ENCODE data around the gene SEMA3A. TPM values are rescaled to one million over a fixed set of nuclear protein-coding genes. Genes with fewer than 3 reads are reported as not detected.
"Not testable (repeated sequence)": the region's sequence is repeated elsewhere in the genome, so short reads cannot be mapped to it uniquely, and the experiment has no call there.

The SEMA3A gene
- total RNA-seq, 1 donor from 2014 or later: 1.00 TPM

- intact Hi-C loops (cut with DNase I): no loop called here
- DNase-seq (ENCODE audit: low spot score): no peak
Measured at GRCh38 chr7:84085147-84085546, 109.4 kb downstream of the SEMA3A start.

DNA sequence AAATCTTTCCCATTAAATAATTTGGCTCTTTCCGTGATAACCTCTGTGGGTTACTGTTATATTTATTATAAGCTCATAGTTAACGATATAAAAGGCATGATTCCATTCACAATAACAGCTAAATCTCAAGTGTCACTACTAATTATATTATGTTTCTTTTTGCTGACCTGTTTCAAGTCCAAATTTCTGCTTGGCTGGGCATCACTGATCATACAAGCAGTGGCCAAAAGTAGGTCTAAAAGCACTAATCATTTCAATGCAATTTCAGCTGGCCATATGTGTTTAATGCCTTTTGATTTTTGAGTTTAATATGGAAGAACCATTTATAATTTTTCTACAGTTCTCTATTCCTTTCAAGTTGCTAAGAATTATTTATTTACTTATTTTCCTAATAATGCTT lies 110.7 kb downstream of the SEMA3A start:
- DNase-seq (ENCODE audit: low spot score): no peak
- intact Hi-C loops (cut with DNase I): no loop called here

GRCh38 chr7:84081973-84082522 lies 112.5 kb downstream of the SEMA3A start:
- DNase-seq (ENCODE audit: low spot score): no peak
- intact Hi-C loops (cut with DNase I): no loop called here

DNA sequence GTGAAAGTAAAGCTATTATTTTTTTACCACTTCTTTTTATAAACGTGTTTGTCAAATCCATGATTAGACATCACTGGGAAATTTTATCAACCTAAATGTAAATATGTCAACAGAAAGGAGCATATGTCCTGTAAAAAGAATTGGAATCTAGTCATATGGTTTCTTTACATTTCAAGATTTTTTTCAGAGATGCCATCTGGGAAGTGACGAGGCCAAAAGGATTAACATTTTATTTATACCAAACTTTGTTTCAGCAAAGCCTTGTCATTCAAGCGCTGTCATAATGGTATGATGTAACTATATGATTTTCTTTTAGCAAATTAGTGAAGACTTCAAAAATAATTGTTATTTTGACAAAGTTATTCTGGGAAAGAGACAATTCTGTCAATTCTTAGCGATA lies 117.3 kb downstream of the SEMA3A start:
- intact Hi-C loops (cut with DNase I): no loop called here
- no peak for DNase-seq (ENCODE audit: low spot score)

DNA sequence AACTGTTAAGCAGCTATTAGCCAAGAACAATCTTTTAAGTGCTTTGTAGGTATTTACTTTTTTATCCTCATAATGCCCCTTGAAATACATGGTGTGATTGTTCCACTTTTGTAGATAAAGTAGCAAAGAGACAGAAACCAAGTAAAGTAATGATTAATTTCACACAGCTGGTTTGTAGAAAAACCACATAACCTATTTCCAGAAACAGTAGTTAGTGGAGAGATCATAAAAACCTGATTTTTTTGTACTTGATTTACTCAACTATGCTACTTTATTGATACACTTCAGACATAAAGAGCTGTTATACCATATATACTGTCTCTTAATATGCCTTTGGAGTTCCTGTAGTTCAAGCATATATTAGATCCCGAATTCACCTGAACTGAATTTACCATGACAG lies 118.4 kb downstream of the SEMA3A start:
- intact Hi-C loops (cut with DNase I): no loop called here
- DNase-seq (ENCODE audit: low spot score): no peak

DNA sequence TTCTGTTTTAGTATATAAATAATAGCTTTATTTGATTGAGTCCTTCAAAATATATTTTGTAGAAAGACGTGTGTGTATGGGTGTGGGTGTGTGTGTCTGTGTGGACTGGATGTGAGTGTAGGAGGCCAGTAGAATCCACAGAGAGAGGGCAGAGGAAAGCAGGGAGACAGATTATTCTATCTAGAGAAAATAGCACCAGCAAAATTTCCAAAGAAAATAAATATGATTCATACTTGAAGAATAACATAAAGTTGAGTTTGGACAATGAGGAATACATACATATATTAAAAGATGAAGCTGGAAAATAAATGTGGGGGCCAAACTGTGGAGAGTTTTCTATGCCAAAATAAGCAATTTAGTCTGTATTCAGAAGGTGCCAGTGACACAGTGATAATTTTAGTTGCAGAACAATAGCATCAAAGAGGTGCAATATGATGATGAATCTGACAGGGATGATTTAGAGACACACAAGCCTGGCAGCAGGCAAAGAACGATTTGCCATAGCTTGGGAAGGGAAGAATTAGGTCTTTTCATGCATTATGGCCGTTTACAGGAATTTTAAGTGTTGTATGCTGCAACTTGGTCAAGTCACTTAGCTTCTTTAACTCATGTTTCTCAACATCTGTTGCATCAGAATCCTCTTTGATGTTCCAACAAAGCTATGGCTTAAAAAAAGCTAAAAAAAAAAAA lies 121.3 kb downstream of the SEMA3A start:
- no peak for DNase-seq (ENCODE audit: low spot score)
- intact Hi-C loops (cut with DNase I): no loop called here

- no peak for DNase-seq (ENCODE audit: low spot score)
Measured at GRCh38 chr7:84070770-84071169, 123.8 kb downstream of the SEMA3A start.

GRCh38 chr7:84069999-84070500 lies 124.5 kb downstream of the SEMA3A start:
- DNase-seq (ENCODE audit: low spot score): no peak
- intact Hi-C loops (cut with DNase I): no loop called here

More at GRCh38 chr7:84070770-84071169, 123.8 kb downstream of the SEMA3A start:
- intact Hi-C loops (cut with DNase I): no loop called here

GRCh38 chr7:84069033-84069432 lies 125.6 kb downstream of the SEMA3A start:
- intact Hi-C loops (cut with DNase I): no loop called here
- DNase-seq (ENCODE audit: low spot score): no peak

DNA sequence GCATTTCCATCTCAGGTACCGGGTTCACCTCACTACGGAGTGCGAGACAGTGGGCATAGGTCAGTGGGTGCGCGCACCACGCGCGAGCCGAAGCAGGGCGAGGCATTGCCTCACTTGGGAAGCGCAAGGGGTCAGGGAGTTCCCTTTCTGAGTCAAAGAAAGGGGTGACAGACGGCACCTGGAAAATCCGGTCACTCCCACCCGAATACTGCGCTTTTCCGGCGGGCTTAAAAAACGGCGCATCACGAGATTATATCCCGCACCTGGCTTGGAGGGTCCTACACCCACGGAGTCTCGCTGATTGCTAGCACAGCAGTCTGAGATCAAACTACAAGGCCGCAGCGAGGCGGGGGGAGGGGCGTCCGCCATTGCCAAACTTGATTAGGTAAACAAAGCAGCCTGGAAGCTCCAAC lies 132.1 kb downstream of the SEMA3A start:
- peak; percentile 41 for DNase-seq (ENCODE audit: low spot score)

DNA sequence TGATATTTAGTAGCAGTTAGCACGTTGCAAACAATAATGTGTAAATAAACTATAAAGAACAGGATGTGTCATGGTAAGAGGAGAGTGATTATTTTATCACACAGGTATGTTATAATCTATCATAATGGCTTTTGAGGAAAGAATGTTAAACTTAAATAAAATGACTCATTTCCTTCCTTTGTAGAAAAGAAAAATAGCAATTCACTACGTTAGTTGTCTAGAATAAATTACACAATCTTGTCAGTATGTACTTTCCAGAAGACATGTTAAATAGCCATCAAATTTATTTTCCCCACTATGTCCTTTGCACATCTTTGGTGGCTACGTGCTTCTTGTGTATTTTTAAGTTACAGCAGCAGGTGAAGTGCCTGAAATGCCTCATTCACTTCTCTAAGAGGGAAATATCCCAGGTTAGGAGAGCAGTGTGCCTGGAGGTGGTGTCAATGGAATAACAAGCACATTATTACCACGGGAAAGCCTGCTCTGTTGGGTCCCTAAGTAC lies 133.8 kb downstream of the SEMA3A start:
- intact Hi-C loops (cut with DNase I): no loop called here
- DNase-seq (ENCODE audit: low spot score): no peak

More for the DNA sequence above, 132.1 kb downstream of the SEMA3A start:
- intact Hi-C loops (cut with DNase I): not testable (repeated sequence)

GRCh38 chr7:84060000-84060399 lies 134.6 kb downstream of the SEMA3A start:
- intact Hi-C loops (cut with DNase I): no loop called here
- DNase-seq (ENCODE audit: low spot score): no peak

DNA sequence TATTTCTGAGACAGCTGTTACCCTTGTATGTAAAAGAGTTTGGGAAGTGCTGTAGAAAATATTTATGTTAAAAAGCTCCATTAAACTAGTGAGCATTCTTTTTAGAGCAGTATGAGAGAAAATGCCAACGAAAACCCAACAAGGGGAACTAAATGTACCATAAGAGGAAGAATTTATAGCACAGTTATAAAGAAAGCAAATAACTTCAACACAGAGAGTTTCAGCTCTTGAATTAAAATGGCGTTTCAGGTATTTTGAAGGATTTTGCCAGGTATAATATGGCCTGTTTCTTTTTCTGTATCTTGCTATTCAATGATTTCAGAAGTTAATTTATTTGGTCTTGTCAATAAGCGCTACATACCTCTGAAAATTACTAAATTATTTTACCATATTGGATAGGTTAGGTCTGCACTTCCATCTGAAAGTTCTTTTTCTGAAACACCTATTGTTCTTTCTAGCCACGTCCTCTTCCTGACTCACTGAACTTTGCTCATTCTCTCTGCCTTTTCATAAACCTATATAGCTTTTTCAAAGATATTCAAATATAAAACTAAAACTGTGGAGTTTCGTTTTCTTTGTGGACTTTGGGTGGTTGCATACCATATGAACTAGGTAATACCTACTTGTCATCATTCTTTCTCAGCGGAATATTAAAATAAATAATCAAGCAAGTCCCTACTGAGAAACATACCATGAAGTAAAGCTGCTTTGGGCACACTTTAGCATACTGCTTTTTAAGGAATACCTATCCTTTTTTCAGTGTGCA lies 136.1 kb downstream of the SEMA3A start:
- intact Hi-C loops (cut with DNase I): no loop called here
- no peak for DNase-seq (ENCODE audit: low spot score)

GRCh38 chr7:84057576-84057975 lies 137.0 kb downstream of the SEMA3A start:
- intact Hi-C loops (cut with DNase I): no loop called here

DNA sequence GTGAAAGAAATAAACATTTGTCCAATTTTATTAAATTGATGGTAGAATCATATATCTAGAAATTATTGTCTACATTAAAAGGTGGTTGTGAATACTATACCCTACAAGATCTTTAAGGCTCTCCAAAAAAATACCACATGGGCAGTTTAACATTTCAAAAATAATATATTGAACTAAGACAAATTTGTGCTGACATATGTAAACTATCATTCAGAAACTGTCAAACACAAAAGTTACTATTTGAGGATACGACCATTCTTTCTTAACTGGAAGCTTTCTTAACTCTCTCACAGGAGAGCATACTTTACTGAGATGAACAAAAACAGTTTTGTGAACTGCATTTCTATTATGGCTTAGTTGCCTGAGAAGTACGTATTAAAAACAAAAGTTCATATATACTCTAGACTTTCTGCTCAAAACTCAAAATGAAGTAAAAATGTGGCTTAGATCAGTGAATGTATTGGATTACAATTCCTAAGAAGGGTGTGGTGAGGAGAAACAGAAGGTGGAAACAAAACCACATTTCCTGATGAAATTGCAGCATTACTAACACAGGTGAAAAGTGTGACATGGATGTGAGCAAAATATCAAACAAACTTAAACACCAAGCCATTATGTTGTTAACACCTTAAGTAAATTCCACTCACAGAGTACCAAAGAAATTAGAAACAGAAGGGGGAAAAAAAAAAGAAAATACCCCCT lies 138.5 kb downstream of the SEMA3A start:
- intact Hi-C loops (cut with DNase I): no loop called here
- DNase-seq (ENCODE audit: low spot score): no peak

More at GRCh38 chr7:84057576-84057975, 137.0 kb downstream of the SEMA3A start:
- DNase-seq (ENCODE audit: low spot score): no peak

GRCh38 chr7:84055199-84055598 lies 139.4 kb downstream of the SEMA3A start:
- intact Hi-C loops (cut with DNase I); DNase-seq (ENCODE audit: low spot score): not testable (repeated sequence)

GRCh38 chr7:84049071-84049836 lies 145.3 kb downstream of the SEMA3A start:
- no peak for DNase-seq (ENCODE audit: low spot score)
- intact Hi-C loops (cut with DNase I): no loop called here

GRCh38 chr7:84047085-84047484 lies 147.5 kb downstream of the SEMA3A start:
- intact Hi-C loops (cut with DNase I): no loop called here
- DNase-seq (ENCODE audit: low spot score): no peak

DNA sequence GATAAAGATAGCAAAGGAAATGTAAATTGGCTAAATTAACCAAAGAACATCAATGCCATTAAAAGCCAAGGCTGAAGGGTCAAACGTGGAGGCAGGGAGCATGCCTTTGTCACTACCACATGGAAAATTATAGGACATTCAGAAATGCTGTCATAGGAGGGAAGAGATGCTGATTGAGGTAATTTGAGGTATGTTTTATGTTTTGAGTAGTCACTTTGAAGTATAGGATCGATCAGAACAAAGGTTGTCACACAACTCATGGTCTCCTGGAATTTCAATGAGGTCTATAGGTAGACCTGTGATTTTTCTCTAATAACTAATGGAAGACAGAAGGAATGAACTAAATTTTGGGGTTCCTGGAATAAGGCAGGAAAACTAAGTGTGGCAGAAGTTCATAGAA lies 149.8 kb downstream of the SEMA3A start:
- intact Hi-C loops (cut with DNase I): no loop called here
- DNase-seq (ENCODE audit: low spot score): no peak

Measured in cardiac septum (tissue), 1 donor.